Fibroblast of pulmonary artery (primary cell): Measurements from ENCODE around the gene SNX24.
"Not testable (repeated sequence)": the region's sequence is repeated elsewhere in the genome, so short reads cannot be mapped to it uniquely, and the experiment has no call there.

ENCODE experiments used
- DNase-seq: peaks from one replicate; pipeline ENCODE4 v3.0.0-alpha.2; 2010; ENCODE audit warnings: low read depth
- H3K4me3 ChIP-seq: replicated peaks from 2 replicates; pipeline ENCODE4 v1.5.1; 2011; ENCODE audit warnings: low read depth, mild to moderate bottlenecking, control low read depth, low read length, moderate library complexity
- TF ChIP-seq, protein P1 (sequence below): IDR thresholded peaks from 2 replicates; pipeline ENCODE4 v1.5.1; 2011; ENCODE audit warnings: mild to moderate bottlenecking, control low read depth, low read length, inconsistent platforms; ENCODE audit errors: missing control alignments

The SNX24 gene

DNA sequence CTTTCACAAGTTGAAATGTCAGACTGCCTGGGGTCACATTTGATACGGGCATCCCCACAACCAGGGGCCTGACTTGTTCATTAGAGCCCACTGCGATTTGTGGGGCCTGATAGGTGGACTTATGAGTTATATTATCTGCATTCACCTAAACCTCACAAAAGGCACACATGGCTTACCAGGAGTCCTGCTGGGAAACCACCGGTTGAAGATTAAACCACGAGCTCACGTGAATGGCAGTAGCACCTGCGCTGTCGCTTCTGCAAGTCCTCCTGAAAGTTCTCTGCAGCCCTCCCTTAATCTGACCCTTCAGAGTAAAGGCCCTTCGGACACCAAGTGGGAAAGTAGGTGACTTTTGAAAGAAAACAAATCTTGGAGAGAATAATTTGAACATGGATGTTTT lies 122.2 kb downstream of the SNX24 start:
- no peak overlapping the region for H3K4me3 ChIP-seq
- DNase-seq: no peak
- TF ChIP-seq, protein P1, sequence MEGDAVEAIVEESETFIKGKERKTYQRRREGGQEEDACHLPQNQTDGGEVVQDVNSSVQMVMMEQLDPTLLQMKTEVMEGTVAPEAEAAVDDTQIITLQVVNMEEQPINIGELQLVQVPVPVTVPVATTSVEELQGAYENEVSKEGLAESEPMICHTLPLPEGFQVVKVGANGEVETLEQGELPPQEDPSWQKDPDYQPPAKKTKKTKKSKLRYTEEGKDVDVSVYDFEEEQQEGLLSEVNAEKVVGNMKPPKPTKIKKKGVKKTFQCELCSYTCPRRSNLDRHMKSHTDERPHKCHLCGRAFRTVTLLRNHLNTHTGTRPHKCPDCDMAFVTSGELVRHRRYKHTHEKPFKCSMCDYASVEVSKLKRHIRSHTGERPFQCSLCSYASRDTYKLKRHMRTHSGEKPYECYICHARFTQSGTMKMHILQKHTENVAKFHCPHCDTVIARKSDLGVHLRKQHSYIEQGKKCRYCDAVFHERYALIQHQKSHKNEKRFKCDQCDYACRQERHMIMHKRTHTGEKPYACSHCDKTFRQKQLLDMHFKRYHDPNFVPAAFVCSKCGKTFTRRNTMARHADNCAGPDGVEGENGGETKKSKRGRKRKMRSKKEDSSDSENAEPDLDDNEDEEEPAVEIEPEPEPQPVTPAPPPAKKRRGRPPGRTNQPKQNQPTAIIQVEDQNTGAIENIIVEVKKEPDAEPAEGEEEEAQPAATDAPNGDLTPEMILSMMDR: no peak

DNA sequence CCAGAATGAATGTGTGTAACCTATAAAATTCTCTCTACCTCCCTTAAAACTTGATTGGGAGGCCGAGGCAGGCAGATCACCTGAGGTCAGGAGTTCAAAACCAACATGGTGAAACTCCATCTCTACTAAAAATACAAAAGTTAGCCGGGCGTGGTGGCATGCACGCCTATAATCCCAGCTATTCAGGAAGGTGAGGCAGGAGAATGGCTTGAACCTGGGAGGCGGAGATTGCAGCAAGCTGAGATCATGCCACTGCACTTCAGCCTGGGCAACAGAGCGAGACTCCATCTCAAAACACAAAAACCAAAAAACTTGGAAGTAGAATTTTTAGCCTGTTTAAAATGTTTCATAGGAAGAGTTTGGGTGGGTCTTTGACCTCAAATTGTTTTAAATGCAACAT lies 122.6 kb downstream of the SNX24 start:
- DNase-seq, H3K4me3 ChIP-seq: not testable (repeated sequence)

DNA sequence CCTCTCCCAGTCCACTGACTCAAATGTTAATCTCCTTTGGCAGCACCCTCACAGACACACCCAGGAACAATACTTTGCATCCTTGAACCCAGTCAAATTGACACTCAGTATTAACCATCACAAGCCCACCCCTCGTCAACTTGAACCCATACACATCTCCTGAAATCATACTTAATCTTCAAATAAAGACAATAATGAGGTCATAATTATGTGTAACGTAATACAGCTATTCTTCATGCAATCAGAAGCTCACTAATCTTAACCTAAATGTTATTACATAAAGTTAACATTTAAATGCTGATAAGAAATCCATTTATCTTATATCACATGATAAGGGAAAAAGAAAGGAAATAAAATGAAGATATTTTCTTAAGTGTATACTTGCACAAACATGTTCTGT lies 125.9 kb downstream of the SNX24 start:
- DNase-seq: no peak
- H3K4me3 ChIP-seq: no peak overlapping the region
- TF ChIP-seq, protein P1: no peak

DNA sequence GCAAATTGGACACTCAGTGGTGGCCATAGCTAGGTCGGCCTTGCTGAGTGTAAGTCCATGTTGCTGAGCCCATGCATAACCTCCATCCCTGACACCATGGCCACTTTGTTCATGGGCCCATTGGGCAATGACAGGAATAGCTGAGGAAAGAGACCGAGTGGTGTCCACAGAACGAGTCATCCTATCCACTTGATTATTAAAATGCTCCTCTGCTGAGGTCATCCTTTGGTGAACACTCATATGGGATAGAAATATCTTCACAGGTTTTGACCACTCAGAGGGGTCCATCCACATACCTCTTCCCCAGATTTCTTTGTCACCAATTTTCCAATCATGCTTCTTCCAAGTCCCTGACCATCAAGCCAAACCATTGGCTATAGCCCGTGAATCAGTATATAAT lies 127.5 kb downstream of the SNX24 start:
- TF ChIP-seq, protein P1: no peak
- no peak overlapping the region for H3K4me3 ChIP-seq
- DNase-seq: peak; percentile 29

DNA sequence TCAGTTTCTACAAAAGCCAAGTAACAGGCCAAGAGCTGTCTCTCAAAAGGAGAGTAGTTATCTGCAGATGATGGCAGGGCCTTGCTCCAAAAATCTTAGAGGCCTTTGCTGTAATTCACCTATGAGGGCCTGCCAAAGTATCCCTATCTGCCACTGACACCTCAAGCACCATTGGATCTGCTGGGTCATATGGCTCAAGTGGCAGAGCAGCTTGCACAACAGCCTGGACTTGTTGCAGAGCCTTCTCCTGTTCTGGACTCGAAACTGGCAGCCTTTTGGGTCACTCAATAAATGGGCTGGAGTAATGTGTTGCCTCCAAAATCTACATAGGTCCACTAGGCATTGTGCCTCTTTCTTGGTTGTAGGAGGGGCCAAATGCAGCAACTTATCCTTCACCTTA lies 128.3 kb downstream of the SNX24 start:
- not testable (repeated sequence) for H3K4me3 ChIP-seq, DNase-seq

DNA sequence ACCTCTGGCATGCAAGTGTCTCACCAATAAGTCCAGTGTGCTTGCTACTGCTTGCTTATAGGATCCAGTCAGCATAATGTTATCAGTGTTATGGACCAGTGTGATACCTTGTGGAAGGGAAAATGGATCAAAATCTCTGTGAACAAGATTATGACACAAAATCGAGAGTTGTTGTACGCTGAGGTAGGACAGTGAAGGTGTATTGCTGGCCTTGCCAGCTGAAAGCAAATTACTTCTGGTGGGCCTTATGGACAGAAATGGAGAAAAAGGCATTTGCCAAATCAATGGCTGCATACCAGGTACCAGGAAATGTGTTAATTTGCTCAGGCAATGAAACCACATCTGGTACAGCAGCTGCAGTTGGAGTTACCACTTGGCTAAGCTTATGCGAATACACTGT lies 128.8 kb downstream of the SNX24 start:
- not testable (repeated sequence) for H3K4me3 ChIP-seq, DNase-seq

DNA sequence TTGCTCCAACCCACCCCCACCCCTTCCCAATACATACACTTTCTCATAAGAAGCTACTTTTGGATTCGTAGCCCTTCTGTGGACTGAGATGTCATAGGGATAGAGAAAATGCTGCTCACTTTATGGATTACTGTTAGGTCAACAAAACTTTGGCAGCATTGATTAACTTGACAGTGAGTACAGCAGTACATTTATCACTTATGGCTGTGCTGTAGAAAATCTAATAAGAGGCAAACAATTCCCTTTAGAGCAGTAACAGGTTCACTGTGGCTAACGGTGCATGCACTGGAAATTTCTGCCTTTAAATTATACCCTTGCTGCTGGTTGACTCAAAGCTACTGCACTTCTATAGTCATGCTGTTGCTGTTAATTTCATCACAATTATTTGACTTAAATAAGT lies 131.9 kb downstream of the SNX24 start:
- no peak for DNase-seq

DNA sequence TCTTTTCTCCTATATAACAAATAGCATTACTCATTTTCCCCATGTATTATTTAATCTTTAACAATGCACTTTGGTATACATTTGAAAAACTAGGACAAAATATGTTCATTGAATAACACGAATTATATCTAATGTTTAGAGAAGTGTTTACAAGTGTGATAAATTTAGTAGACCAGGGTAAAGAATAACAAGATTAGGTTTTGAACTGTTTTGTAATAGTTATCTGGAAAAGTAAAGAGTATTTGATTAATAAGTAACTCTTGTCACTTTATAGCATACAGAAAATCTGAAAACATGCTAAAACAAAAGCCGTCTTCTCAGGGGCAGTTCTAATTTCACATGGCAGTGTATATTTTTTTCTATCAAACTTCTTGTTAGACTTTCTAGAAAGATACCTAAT lies 132.7 kb downstream of the SNX24 start:
- TF ChIP-seq, protein P1: no peak
- no peak for DNase-seq
- no peak overlapping the region for H3K4me3 ChIP-seq

More for the DNA sequence above, 131.9 kb downstream of the SNX24 start:
- TF ChIP-seq, protein P1: no peak
- no peak overlapping the region for H3K4me3 ChIP-seq
